ENCODE measurements around the gene MRPL12.

The MRPL12 gene

DNA sequence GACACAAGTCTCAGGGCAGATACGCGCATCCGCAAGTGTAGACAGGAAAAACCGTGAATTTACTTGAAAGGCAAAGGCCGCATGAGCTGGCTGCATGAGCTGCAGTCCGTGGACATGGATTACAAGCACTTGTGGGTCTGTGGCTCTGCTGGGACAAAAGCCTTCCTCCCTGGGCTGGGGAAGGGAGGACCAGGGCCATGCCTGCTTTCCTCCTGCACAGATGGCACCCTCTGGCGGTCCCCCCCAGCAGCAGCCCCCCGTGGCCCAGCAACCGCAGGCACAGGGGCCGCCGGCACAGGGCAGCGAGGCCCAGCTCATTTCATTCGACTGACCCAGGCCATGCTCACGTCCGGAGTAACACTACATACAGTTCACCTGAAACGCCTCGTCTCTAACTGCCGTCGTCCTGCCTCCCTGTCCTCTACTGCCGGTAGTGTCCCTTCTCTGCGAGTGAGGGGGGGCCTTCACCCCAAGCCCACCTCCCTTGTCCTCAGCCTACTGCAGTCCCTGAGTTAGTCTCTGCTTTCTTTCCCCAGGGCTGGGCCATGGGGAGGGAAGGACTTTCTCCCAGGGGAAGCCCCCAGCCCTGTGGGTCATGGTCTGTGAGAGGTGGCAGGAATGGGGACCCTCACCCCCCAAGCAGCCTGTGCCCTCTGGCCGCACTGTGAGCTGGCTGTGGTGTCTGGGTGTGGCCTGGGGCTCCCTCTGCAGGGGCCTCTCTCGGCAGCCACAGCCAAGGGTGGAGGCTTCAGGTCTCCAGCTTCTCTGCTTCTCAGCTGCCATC lies 1.7 kb upstream of the MRPL12 start:
- no peak for DNase-seq (ENCODE audit: low read depth in 2 of 2)

DNA sequence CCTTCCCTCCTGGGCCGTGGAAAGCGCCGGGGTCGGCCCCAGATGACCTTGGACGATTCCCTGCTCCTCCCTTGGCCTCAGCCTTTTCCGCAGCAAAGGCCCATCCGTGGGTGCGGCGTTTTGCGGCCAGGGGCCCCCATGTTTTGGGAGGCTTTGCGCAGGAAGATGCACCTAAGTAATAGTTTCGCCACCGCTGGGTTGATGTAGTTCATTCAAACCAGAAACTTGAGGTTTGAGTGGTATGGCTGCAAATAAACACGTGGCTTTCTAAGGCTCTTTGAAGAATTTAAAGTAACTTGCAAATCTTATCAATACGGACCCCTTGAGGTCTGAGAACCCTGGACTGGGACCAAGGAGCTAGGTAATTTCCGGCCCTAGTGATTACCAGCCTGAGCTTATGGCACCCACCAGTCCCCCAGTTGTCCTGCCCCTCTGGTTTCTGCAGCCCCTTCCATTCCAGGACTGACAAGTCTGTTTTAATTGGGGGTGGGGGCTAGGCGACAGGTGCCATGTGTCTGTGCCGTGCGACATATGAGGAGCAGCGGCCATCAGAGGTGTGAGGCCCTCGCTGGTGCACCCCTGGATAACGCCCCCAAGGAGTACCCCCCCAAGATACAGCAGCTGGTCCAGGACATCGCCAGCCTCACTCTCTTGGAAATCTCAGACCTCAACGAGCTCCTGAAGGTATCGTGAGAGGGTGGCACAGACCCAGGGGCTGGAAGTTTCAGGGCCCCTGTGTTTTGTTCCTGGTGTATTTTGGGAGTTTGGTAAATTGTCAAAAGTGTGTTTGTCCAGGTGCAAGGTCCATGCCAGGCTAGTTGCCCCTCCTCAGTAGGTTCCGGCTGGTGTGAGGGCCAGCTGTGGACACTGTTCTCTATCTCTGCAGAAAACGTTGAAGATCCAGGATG lies 834 bp downstream of the MRPL12 start:
- DNase-seq (ENCODE audit: low read depth in 2 of 2) = no peak

DNA sequence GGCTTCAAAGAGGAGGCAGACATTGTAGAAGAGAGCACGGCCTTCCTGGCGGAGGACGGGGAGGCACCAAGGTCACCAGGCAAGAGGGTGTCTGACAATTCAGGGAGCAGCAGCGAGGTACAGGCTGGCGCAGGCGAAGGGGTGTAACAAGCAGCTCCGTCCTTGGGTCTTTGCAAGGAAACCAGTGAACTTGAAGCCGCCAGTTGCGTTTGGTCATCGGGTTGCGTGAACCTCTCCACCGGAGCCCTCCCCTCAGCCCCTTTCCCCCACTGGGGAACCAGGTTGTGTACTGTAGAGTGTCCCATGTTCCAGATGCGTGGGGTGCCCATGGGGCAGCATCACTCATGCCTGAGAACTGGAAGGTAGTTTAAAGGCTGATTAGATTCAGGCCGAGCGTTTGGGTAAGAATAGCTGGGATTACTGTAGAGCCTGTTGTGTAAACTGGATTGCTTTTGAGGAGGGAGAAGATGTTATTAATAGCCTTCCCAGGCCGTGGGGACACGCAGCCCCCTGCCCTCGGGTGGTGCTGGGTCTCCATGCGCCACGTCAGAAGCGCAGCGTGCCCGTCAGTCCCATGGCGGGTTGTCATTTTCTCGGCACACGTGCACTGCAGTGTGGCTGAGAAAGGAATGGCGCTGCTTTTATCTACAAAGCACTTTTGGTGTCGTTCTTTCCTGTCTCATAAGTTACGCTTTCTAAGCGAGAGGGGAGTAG lies 2.5 kb downstream of the MRPL12 start:
- no peak for DNase-seq (ENCODE audit: low read depth in 2 of 2)

DNA sequence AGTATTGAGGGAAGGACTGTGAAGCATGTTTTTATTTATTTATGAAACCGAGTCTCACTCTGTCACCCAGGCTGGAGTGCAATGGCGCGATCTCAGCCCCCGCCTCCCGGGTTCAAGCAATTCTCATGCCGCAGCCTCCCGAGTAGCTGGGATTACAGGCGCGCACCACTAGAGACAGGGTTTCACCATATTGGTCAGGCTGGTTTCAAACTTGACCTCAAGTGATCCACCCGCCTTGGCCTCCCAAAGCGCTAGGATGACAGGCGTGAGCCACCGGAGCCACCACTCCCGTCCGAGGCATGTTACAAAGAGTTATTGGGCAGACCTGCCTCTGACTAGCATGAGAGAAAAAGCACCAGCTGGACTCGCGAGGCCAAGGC lies 3.1 kb downstream of the MRPL12 start:
- DNase-seq (ENCODE audit: low read depth in 2 of 2) = no peak

DNA sequence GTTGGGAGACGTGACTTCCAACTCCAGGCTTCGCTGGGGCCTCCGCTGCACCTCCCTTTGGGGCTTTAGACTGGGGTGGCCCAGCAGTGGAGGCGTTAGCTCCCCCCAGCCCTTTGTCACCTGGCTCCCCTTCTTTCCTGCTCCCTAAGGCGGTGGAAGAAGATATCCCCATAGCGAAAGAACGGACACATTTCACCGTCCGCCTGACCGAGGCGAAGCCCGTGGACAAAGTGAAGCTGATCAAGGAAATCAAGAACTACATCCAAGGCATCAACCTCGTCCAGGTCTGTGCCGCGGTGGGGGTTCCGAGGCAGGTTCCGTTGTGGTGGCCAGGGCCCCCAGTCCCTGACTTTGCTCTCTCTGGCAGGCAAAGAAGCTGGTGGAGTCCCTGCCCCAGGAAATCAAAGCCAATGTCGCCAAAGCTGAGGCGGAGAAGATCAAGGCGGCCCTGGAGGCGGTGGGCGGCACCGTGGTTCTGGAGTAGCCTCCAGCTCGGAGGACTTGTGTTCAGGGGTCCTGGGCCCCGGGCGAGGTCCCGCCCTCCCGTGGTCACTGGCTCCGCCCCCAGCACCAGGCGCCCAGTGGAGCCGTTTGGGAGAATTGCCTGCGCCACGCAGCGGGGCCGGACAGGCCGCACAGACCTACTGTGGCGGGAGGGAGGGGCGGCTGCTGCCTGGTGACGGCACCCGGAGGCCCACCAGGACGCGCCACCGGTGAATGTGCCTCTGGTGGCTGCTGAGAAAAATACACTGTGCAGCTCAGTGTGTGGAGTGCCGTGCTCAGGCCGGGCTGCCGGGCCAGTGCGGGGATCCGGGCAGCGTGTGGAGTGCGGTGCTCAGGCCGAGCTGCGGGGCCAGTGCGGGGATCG lies 3.8 kb downstream of the MRPL12 start:
- DNase-seq (ENCODE audit: low read depth in 2 of 2) = no peak

DNA sequence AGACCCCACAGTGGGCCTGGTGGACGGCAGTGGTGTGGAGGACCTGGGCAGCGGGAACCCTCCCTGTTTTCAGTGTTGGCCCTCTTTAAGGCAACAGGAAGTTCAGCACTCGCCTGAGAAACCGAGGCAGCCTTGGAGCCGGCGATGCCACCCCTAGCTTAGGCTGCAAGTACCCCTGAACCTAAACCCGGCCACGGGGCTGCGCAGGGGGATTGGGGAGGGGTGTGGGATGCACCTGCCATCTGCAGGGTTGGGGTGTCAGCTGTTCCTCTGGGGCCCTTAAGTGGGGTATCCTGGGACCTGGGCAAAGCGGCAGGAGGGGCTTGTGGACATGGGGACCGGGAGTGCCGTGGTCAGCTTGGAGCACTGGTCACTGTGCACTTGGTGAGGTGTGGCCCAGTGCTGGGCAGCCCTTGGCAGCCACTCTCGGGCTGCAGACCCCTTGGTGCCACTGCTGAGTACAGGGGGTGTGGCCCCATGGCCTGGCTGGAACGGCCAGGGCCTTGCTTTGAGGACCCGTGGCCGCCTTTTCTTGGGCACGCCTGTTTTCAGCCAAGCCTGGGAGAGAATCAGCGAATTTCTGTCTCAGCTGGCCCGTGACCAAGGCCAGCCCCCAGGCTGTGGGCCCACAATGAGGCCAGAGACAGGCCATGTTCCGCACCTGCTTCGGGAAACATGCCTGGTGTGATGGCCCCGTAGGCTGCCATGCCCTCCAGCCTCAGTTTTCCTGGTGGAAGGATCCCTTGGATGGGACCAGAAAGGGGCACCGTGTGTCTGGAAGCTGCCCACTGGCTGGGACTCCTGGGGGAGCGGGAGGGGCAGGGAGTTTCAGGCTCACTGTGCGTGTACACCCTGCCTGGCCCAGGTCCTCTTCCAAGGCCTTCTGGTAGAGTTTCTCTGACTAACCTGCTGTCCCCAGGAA lies 4.8 kb downstream of the MRPL12 start:
- no peak for DNase-seq (ENCODE audit: low read depth in 2 of 2)

DNA sequence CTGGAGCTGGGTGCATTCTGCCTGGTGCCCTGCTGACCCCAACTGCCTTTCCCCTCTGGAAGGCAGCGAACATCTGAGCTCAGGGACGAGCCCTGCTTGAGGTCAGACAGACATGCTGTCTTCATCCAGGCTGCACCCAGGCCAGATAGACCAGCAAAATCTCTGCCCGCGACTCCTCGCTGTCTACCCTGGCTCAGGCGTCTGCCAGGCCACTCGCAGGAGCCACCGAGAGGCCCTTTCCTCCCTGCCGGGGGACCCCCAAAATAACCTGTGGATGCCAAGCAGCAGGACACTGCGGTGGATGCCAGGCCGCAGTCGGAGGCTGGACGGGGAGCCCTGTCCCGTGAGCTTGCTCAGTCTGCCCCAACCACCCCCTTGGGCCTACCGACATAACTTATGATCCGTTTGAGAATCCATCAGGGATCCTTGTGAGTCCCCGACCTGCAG lies 5.6 kb downstream of the MRPL12 start:
- no peak for DNase-seq (ENCODE audit: low read depth in 2 of 2)

DNA sequence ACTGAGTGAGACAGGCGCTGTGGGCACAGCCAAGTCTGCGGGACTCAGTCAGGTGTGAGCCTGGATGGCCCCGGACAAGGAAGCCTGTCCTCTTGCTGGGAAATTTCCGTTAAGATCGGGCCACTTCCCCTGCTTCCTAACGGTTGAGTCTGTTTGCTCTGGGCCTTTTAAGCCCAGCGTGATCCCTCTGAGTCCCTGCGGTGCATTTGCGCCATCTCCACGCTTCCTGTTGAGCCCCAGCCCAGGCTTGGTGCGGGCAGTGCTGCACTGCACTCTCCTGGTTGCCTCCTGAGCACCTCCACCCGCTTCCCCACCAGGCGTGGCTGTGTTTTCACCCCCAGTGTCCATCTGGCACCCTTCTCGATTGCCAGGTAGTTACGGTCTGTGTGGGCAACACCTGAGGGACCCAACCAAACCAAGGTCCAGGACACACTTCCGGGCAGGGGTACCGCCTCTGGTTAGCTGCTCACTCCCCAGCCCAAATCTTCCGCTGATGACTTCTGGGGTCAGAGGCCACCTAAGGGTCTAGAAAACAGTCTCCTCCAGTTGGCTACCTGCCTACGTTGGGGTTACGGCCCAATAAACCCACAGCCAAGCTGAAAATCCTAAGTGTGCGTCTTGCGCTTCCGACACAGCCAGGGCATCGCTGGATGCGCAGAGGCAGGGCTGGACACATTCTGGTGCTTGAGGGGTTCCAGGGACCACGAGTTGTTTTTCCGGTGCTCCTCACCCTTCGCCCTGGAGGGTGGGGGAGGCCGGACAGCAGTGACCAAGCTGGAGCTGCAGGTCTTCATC lies 7.5 kb downstream of the MRPL12 start:
- no peak for DNase-seq (ENCODE audit: low read depth in 2 of 2)

DNA sequence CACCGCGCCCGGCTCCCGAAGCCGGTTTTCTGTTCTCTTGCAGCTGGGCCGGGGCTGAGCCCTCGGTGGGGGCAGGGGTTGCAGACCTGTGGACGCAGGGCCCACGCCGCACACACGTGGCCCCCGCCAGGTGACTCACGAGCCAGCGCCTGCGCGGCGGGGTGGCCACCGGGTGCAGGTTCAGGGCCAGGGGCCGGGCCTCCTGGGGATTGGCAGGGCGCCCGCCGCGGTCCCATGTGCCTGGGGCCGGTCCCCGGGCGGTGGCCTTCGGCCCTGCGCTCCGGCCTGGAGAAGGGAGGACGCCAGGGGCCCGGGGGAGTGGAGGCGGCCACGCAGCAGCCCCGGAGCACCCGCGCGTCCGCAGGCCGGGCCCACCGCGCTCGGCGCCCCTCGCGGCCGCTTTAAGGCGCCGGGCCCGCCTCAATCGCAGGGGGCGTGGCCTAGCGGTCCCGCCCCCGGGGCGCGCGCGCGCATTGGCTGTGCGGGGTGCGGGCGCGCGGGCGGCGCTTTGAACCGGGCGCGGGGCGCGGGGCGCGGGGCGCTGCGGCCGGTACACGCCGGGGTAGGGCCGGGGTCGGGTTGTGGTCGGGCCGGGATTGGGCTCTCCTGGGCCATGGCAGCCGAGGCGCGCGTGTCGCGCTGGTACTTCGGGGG lies 8.8 kb downstream of the MRPL12 start, which contains the start of gene SLC25A10:
Gene SLC25A10, plus strand, starts transcription at position 471 of the 654 bp plus-strand sequence. Its CDS starts 143 bp downstream, at position 614.
- peak; percentile 71 to 74 for DNase-seq (ENCODE audit: low read depth in 2 of 2)

DNA sequence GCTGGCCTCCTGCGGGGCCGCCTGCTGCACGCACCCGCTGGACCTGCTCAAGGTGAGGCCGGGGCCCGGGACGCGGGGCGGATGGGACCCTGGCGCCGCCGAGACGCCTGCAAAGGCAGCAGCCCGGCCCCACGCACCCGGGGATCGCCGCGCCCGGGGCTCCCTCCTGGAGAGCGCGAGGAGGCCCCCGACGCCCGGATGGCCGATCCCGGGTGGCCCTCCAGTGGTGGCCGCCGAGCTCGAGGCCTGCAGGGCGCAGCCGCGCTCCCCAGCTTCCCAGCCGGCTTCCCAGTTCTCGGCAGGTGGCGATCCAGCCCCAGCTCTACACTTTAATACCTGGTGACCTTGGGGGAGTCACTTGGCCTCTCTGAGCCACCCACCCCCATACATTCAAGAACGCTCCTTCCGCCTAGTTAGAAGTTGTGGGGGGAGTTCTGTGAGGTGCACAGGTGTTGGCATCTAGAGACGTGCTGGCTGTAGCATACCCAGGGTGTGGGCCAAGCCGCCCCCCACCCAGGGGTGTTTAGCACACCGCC lies 9.4 kb downstream of the MRPL12 start:
- no peak for DNase-seq (ENCODE audit: low read depth in 2 of 2)

DNA sequence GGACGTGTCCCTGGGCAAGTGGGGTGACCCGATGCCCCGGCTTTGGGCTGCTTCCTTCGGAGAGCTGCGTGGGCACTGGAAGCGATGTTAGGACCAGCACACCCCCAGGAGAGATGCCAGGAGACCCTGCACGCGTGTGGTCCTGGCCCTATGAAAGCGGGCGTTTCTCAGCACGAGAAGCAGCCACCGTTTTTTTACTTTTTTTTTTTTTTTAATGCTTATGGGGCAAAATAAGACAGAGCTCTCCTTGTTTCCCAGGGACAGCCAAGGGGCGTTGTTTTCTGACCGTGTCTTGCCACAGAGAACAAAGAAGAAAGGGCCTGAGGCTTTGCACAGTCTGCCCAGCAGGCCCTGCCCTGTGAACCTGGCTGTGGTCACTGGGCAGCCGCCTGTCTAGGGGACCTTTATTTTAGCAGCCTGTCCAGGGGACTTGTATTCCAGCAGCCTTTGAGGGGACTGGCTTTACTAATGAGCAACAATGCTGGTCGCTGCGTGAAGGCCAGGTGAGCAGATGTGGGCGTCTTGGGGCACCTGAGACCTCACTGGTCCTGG lies 9.9 kb downstream of the MRPL12 start:
- no peak for DNase-seq (ENCODE audit: low read depth in 2 of 2)

DNA sequence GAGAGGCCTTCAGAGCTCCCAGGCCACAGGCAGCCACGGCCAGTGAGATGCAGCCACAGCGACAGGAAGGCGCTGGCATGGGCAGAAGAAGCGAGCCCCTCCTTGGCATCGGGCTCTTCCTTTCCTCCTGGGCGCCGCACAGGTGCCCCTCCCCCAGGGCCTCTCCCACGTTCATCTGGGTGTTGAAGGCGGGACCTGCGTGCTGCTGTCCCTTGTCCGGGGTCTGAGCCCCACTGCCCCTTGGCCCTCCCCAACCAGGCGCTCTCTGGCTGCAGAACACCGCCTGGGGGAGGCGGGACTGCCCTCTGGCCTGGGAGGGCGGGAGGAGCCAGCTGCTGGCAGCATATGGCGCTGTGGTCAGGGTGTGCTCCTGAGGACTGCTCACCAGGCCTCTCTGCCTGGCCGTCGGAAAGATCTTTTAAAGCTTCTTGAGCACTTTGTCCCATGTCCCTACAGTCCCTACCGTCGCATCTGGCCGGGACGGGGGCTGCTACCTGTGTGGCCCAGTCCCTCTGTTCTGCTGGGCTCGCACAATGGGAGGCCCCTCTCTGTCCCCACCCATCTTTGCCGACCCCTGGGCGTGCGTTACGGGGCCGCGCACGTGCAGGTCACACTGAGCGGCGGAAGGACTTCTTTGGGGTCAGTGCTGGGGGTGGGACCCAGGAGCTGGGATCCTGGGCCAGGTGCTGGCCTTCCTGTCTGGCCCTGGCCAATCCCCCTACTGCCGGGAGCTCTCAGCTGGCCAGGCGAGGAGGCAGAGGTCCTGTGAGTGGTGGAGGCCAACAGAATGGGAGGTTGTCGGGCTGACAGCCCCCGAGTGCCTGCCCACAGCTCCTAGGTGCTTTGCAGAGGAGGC lies 10.6 kb downstream of the MRPL12 start:
- DNase-seq (ENCODE audit: low read depth in 2 of 2) = no peak

DNA sequence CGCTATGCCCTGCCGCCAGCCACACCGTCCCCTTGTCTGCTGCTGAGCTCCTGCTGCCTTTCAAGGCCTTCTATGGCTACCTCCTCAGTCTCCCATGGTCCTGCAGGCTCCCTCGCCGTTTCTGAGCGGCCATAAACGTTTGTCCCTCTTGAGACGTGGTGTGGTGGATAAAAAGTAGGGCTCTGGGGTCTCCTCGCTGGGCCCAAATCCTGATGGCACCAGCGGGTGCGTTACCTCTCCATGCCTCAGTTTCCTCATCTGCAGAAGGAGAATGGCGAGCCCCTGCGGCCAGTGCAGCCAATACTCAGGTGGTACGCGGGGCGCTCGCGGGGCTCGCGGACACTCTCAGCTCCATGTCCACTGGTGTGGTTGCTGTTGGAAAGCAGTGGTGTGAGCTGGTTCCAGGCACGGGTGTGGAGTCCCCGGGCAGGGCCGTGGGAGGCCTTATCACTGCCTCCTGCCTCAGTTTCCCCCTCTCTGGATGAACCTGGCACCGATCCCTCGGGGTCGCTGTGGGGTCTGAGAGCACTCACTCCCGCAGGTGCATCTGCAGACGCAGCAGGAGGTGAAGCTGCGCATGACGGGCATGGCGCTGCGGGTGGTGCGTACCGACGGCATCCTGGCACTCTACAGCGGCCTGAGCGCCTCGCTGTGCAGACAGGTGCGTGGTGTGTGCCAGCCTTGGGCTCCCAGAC lies 11.4 kb downstream of the MRPL12 start:
- DNase-seq (ENCODE audit: low read depth in 2 of 2) = no peak

DNA sequence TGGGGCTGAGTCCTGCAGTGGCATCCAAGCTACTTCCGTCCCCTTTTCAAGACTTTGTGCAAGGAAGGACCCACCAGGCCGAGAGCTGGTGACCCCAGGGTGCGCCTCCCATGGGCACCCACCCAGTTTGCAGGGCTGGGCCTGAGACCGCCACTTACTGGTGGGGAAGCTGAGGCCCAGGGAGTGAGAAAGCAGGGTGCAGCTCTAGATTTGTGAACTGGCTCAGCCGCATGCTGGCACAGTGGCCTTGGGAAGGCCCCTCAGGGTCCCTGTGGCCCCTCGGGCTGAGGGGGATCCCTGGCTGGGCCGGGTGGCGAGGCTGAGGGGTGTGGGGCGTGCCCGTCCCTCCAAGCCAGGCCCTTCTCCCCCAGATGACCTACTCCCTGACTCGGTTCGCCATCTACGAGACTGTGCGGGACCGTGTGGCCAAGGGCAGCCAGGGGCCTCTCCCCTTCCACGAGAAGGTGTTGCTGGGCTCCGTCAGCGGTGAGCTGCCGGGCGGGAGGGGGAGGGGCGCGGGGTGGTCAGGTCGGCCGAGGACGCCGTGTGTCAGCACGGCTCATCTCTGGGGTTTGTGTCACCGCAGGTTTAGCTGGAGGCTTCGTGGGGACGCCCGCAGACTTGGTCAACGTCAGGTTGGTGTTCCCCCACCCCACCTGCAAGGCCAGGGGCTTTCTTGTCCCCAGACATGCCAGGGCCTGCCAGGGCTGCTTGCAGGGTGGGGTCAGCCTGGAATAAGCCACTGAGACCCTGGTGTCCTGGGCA lies 12.1 kb downstream of the MRPL12 start:
- no peak for DNase-seq (ENCODE audit: low read depth in 2 of 2)

DNA sequence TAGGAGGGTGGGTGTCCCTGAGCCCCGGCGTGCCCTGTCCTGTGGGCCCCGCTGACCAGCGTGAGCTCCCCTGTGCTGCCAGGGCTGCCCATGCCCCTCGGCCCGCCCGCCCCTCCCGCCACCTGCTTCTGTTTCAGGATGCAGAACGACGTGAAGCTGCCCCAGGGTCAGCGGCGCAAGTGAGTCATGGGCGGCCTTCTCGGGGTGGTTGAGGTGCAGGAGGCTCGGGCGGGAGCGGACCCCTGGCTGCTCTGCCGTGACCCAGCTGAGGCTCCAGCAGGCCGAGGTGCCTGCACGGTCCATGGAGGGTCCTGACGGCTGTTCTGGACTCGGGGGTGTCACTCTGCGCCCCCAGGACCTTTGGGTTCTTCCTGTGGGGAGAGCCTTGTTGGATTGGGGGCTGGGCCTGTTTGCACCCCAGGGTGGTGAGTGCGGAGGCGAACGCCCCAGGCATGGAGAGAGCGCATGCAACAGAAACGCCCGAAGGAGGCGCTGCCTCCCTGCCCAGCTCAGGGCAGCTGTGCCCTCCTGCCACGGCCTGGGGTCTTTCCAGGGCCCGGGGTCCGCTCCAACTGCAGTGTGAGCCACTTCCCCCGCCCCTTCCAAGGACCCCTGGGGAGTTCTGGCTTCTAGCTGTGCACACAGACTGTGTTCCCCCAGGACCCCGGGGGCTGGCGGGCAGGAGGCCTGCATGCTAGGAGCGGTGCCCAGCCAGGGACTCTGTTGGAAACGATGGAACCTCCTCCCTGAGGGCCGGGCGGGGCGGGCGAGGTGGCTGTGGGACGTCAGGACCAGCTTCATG lies 12.9 kb downstream of the MRPL12 start:
- DNase-seq (ENCODE audit: low read depth in 2 of 2) = no peak
